H1 (cell line): ENCODE data around the gene ATAD3B. TPM values are rescaled to one million over a fixed set of nuclear protein-coding genes. Genes with fewer than 3 reads are reported as not detected.

Experiments
- CHD1 ChIP-seq: IDR thresholded peaks from 2 replicates; pipeline ENCODE4 v1.6.1; 2012; ENCODE audit warnings: low read depth, low read length, improper control_type of control experiment
- CHD7 ChIP-seq: fragments of 300-600 bp; sonication (generic); IDR thresholded peaks from 2 replicates; pipeline ENCODE4 v1.7.1; 2012; ENCODE audit warnings: low read length, moderate library complexity, mild to moderate bottlenecking, inconsistent platforms; ENCODE audit not compliant: insufficient replicate concordance
- KDM1A ChIP-seq: fragments of 200-600, 300-600 bp; sonication (generic); IDR thresholded peaks from 2 replicates; pipeline ENCODE4 v1.7.1; 2016; ENCODE audit warnings: mild to moderate bottlenecking, low read length, borderline replicate concordance
- MAX ChIP-seq: IDR thresholded peaks from 2 replicates; pipeline ENCODE4 v1.6.1; 2012; ENCODE audit warnings: inconsistent platforms
- TEAD4 ChIP-seq: IDR thresholded peaks from 2 replicates; pipeline ENCODE4 v1.6.1; 2012; ENCODE audit warnings: low read depth, low read length, inconsistent platforms, mixed read lengths
- polyA plus RNA-seq, 7 experiments: library from polyadenylated mRNA; depleted of rRNA in 3 of 7; stranded (reverse) in 5 of 7; unstranded in 2 of 7; fragments of >200 nt in 5 of 7; fragments of 200-250 nt in 2 of 7; gene quantifications; 1 replicate in 5 of 7; 2 replicates in 1 of 7; 4 replicates in 1 of 7; pipeline versions ENCODE4 v1.2.1 to v1.2.3, GENCODE V29; 2011 to 2013; ENCODE audit warnings: missing spikeins in 2 of 7, mixed read lengths in 2 of 7
- total RNA-seq: library from RNA; stranded (reverse); fragmentation: NEBNext Ultra II Directional; extraction: Animal tissue kit (Norgen Biotek cat#: 25700); gene quantifications from 2 replicates; pipeline ENCODE4 v1.2.1, GENCODE V29; 2021

ATAD3B gene
- total and polyA plus RNA-seq, 2 of the 8 experiments (the other 6 are each of a cell fraction or from before 2014, with no cell fraction given), result 31.3 to 63.0 TPM

GRCh38 chr1:1425753-1426495 lies 45.6 kb upstream of the ATAD3B start (continued):
- no peak for TF ChIP-seq CHD7
- TF ChIP-seq MAX, result no peak
- TF ChIP-seq CHD1, result no peak
- no peak for TF ChIP-seq TEAD4
- TF ChIP-seq KDM1A, result no peak
